GM18511 (cell line): ENCODE data around the gene SCRN2.

Experiments used
- ATAC-seq: cut with Tn5 transposase; IDR thresholded peaks from one replicate; pipeline ENCODE4 v1.9.1; 2021; ENCODE audit warnings: mild to moderate bottlenecking, moderate library complexity; ENCODE audit not compliant: unreplicated experiment

The SCRN2 gene

GRCh38 chr17:47847341-47848197 is 6.5 kb upstream of the SCRN2 start:
- no peak for ATAC-seq

- no peak for ATAC-seq
Observed at GRCh38 chr17:47846716-47847340, 5.8 kb upstream of the SCRN2 start.

- no peak for ATAC-seq
Observed at GRCh38 chr17:47845716-47846075, 4.6 kb upstream of the SCRN2 start.

GRCh38 chr17:47844814-47845715 is 4.0 kb upstream of the SCRN2 start:
- ATAC-seq: no peak

DNA sequence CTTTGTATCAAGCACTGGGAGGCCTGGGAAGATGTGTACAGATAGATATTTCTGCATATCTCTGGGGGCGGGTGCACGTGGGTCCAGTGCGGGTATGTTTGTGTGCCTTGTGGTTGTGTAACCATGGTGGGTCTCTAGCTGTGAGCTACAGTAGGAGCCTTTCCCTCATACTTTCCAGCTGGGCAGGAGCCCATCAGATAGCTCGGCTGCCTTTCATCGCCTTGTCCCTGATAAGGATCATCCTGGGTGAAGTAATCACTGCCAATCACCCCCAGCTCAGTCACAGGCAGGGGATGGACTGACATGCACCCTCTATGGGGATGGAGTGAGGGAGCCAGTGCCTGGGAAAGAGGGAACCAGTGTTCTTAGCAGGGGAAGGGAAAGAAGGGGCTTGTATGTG is 3.2 kb upstream of the SCRN2 start:
- ATAC-seq: no peak

- ATAC-seq: no peak
Observed at GRCh38 chr17:47843391-47843730, 2.3 kb upstream of the SCRN2 start.

GRCh38 chr17:47841488-47842291 is 617 bp upstream of the SCRN2 start:
- ATAC-seq: no peak

DNA sequence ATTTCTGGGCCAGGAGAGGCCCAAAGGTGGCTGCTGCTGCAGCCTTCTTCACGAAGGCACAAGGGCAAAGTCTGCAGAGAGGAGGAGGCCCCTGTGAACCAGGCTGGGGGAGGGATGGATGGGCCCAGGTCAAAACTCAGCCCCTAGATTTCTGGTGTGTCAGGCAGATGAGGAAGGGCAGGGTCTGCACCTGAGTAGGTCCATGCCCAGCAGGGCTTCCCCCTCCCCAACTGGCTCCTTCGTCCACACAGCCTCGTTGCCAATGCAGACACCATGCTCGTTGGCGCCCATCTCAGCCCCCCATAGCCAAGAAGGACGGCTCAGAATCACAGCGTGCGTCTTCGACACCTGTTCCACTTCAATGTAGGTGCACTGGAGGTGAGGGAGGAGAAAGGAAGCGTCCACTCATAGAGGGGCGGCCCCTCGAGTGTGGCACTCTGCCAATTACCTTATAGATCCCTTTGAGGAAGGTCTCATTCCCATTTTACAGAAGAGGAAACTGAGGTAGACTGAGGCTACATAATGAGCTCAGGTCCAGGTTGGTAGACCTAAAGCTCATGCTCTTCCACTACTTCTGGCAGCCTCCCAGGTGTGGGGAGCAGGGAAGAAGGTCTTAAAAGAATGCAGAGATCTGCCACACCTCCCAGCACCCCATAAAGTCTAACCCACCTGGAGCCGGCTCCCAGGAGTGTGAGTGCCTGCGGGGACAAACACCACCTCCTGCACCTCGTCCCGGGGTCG is 902 bp downstream of the SCRN2 start:
- ATAC-seq: no peak

- ATAC-seq: no peak
Observed at GRCh38 chr17:47839071-47839470, 2.0 kb downstream of the SCRN2 start.

DNA sequence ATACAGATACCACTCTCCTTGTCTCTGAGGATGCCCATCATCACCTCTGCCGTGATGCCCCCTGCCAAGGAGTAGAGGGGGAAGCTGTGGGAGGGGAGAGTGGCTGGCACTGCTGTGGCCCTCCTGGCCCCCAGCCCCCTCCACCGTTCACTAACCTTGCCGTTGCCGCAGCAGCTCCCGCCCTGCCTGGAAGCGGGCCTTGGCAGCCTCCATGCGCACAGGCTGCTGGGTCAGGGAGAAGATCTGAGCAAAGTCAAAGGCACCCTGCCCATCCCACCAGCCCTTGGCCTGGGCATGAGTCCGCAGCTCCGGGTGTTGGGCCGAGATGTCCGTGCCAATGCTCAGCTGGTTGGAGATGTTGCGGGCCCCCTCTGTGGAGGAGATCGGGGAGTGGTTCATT is 2.4 kb downstream of the SCRN2 start:
- no peak for ATAC-seq

GRCh38 chr17:47837401-47838039 is 3.6 kb downstream of the SCRN2 start:
- no peak for ATAC-seq

- no peak for ATAC-seq
Observed at GRCh38 chr17:47836601-47837000, 4.5 kb downstream of the SCRN2 start.

- ATAC-seq: no peak
Observed at GRCh38 chr17:47834756-47835155, 6.3 kb downstream of the SCRN2 start.

- ATAC-seq: no peak
Observed at GRCh38 chr17:47831934-47832327, 9.1 kb downstream of the SCRN2 start.

GRCh38 chr17:47831003-47831933 is 9.8 kb downstream of the SCRN2 start, which contains the start of the genes LRRC46 and MRPL10:
TSS of gene LRRC46 (plus strand) at chr17:47831670. CDS start at chr17:47831990, 320 bp downstream.
TSS of gene MRPL10 (minus strand) at chr17:47831541. CDS start at chr17:47831511, 30 bp downstream.
- ATAC-seq: peak; percentile 88

DNA sequence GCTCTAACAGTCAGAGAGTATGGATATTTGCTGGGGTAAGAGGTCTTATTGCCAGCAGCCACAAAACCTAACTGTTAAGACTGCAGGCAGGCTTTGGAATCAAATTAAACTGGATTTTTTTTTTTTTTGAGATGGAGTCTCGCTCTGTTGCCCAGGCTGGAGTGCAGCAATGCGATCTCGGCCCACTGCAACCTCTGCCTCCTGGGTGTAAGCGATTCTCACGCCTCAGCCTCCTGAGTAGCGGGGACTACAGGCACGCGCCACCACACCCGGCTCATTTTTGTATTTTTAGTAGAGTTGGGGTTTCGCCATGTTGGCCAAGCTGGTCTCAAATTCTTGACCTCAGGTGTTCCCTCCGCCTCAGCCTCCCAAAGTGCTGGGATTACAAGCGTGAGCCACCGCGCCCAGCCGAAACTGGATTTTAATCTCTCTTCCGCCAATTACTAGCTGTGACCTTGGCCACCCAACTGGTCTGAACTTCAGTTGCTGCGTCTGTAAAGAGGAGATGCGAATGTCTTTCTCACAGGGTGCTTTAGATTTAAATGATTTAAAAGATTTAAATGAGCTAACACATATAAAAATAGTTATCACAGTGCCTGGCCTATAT is 10.6 kb downstream of the SCRN2 start:
- ATAC-seq: no peak

- ATAC-seq: no peak
Observed at GRCh38 chr17:47829870-47830269, 11.2 kb downstream of the SCRN2 start.

GRCh38 chr17:47823519-47823918 is 17.6 kb downstream of the SCRN2 start:
- ATAC-seq: no peak
